MM.1S (cell line): ENCODE measurements around the gene TPRA1.

Experiments used
- DNase-seq: peaks from one replicate; pipeline ENCODE4 v3.0.0-alpha.2; 2015
- H2AFZ ChIP-seq: fragments of 300-600 bp; sonication (generic); 2 replicates; pipeline ENCODE4 v1.6.0; 2016; ENCODE audit warnings: antibody characterized with exemption, low read length
- H3F3A ChIP-seq: fragments of 300-600 bp; sonication (generic); 2 replicates; pipeline ENCODE4 v1.6.1; 2016; ENCODE audit warnings: mild to moderate bottlenecking, antibody characterized with exemption, low read length, moderate library complexity, mixed read lengths; ENCODE audit not compliant: insufficient read depth
- H3K27ac ChIP-seq: fragments of 300-600 bp; sonication (generic); 2 replicates; pipeline ENCODE4 v1.5.1; 2016; ENCODE audit warnings: mild to moderate bottlenecking, low read length
- H3K27me3 ChIP-seq: fragments of 300-600 bp; sonication (generic); replicated peaks from 2 replicates; pipeline ENCODE4 v1.6.0; 2016; ENCODE audit warnings: low read length; ENCODE audit not compliant: insufficient read depth
- H3K36me3 ChIP-seq: fragments of 300-600 bp; sonication (generic); replicated peaks from 2 replicates; pipeline ENCODE4 v1.6.1; 2016; ENCODE audit warnings: mild to moderate bottlenecking, low read length, mixed read lengths; ENCODE audit not compliant: insufficient read depth
- H3K4me1 ChIP-seq: fragments of 300-600 bp; sonication (generic); 2 replicates; pipeline ENCODE4 v1.6.1; 2016; ENCODE audit warnings: low read length, mixed read lengths
- H3K4me2 ChIP-seq: fragments of 300-600 bp; sonication (generic); 2 replicates; pipeline ENCODE4 v1.6.0; 2016; ENCODE audit warnings: low read depth, low read length
- H3K4me3 ChIP-seq: fragments of 300-600 bp; sonication (generic); 2 replicates; pipeline ENCODE4 v1.5.1; 2016; ENCODE audit warnings: low read length, mixed read lengths
- H3K79me2 ChIP-seq: fragments of 300-600 bp; sonication (generic); 2 replicates; pipeline ENCODE4 v1.6.1; 2016; ENCODE audit warnings: mixed run types, low read length, mixed read lengths
- H3K9ac ChIP-seq: fragments of 300-600 bp; sonication (generic); 2 replicates; pipeline ENCODE4 v1.6.1; 2016; ENCODE audit warnings: low read length, mixed read lengths
- H3K9me2 ChIP-seq: fragments of 300-600 bp; sonication (generic); replicated peaks from 2 replicates; pipeline ENCODE4 v1.6.1; 2016; ENCODE audit warnings: mild to moderate bottlenecking, low read length, mixed read lengths; ENCODE audit not compliant: insufficient read depth
- H3K9me3 ChIP-seq: fragments of 300-600 bp; sonication (generic); replicated peaks from 2 replicates; pipeline ENCODE4 v1.6.1; 2016; ENCODE audit warnings: mild to moderate bottlenecking, low read length, mixed read lengths; ENCODE audit not compliant: insufficient read depth
- H4K20me1 ChIP-seq: fragments of 300-600 bp; sonication (generic); 2 replicates; pipeline ENCODE4 v1.6.1; 2016; ENCODE audit warnings: mild to moderate bottlenecking, low read length, moderate library complexity, mixed read lengths; ENCODE audit not compliant: insufficient read depth
- EZH2 ChIP-seq: fragments of 300-600 bp; sonication (generic); optimal IDR thresholded peaks from 2 replicates; pipeline ENCODE3; 2017; ENCODE audit warnings: low read depth, mild to moderate bottlenecking, antibody characterized with exemption, low read length, mixed read lengths
- EZH2phosphoT487 ChIP-seq: fragments of 300-600 bp; sonication (generic); IDR thresholded peaks from 2 replicates; pipeline ENCODE4 v1.6.1; 2018; ENCODE audit warnings: antibody characterized with exemption, low read length
- TF ChIP-seq, protein P1 (sequence below): fragments of 300-600 bp; sonication (generic); IDR thresholded peaks from 2 replicates; pipeline ENCODE4 v1.5.1; 2016; ENCODE audit warnings: antibody characterized with exemption, low read length, mixed read lengths

TPRA1 gene

GRCh38 chr3:127543441-127543840 lies 47.1 kb downstream of the TPRA1 start:
- TF ChIP-seq EZH2phosphoT487 (no peak), EZH2 (no peak)
- TF ChIP-seq, protein P1, sequence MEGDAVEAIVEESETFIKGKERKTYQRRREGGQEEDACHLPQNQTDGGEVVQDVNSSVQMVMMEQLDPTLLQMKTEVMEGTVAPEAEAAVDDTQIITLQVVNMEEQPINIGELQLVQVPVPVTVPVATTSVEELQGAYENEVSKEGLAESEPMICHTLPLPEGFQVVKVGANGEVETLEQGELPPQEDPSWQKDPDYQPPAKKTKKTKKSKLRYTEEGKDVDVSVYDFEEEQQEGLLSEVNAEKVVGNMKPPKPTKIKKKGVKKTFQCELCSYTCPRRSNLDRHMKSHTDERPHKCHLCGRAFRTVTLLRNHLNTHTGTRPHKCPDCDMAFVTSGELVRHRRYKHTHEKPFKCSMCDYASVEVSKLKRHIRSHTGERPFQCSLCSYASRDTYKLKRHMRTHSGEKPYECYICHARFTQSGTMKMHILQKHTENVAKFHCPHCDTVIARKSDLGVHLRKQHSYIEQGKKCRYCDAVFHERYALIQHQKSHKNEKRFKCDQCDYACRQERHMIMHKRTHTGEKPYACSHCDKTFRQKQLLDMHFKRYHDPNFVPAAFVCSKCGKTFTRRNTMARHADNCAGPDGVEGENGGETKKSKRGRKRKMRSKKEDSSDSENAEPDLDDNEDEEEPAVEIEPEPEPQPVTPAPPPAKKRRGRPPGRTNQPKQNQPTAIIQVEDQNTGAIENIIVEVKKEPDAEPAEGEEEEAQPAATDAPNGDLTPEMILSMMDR, result no peak
- no peaks in the 10 kb centered on the region for H3K27me3 ChIP-seq

DNA sequence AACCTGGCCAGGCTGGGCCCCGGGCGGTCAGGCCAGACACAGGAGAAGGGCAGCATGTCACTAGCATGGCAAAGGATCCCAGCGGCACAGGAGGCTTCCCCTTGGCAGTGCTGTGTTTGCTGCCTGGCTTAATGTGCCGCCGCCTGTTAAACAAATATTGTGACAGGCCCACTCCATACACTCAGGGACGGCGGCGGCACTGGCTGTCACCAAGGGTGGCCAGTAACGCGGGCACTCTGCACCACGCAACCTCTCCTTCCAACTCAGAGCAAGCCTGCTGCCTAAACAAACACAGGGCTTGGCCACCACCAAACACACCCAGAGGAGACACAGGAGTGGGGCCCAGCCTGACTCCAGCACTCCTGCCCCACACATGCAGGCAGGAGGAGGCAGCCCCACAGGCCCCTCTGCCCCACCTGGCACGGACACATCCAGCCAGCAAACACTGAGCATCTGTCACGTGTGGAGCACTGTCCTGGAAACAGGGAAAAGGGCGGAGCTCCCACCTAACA lies 48.0 kb downstream of the TPRA1 start:
- no peak overlapping the region for H2AFZ ChIP-seq
- H3K9me2 ChIP-seq, result no peaks in the 10 kb centered on the region
- H3K9ac ChIP-seq, result no peak overlapping the region
- H3K4me1 ChIP-seq, result no peaks in the 10 kb centered on the region
- H3K4me3 ChIP-seq, result no peak overlapping the region
- no peaks in the 10 kb centered on the region for H3F3A ChIP-seq
- no peaks in the 10 kb centered on the region for H4K20me1 ChIP-seq
- H3K27me3 ChIP-seq, result no peaks in the 10 kb centered on the region
- H3K36me3 ChIP-seq, result no peaks in the 10 kb centered on the region
- TF ChIP-seq EZH2phosphoT487 (no peak), EZH2 (no peak)
- TF ChIP-seq, protein P1, result no peak
- no peak overlapping the region for H3K27ac ChIP-seq
- no peaks in the 10 kb centered on the region for H3K9me3 ChIP-seq
- no peak overlapping the region for H3K4me2 ChIP-seq
- H3K79me2 ChIP-seq, result no peaks in the 10 kb centered on the region
- no peak for DNase-seq

More at GRCh38 chr3:127543441-127543840, 47.1 kb downstream of the TPRA1 start:
- H3K4me2 ChIP-seq, result no peak overlapping the region
- no peak overlapping the region for H3K27ac ChIP-seq
- H3K36me3 ChIP-seq, result no peaks in the 10 kb centered on the region
- H3K79me2 ChIP-seq, result no peaks in the 10 kb centered on the region
- H3F3A ChIP-seq, result no peaks in the 10 kb centered on the region
- H3K9me3 ChIP-seq, result no peaks in the 10 kb centered on the region
- no peak overlapping the region for H3K9ac ChIP-seq
- DNase-seq, result no peak
- no peaks in the 10 kb centered on the region for H3K4me1 ChIP-seq
- no peaks in the 10 kb centered on the region for H3K9me2 ChIP-seq
- no peaks in the 10 kb centered on the region for H4K20me1 ChIP-seq
- H3K4me3 ChIP-seq, result no peak overlapping the region
- no peak overlapping the region for H2AFZ ChIP-seq

GRCh38 chr3:127541320-127541719 lies 49.2 kb downstream of the TPRA1 start:
- no peak overlapping the region for H3K27ac ChIP-seq
- H3F3A ChIP-seq, result no peaks in the 10 kb centered on the region
- H3K27me3 ChIP-seq, result no peaks in the 10 kb centered on the region
- H4K20me1 ChIP-seq, result no peaks in the 10 kb centered on the region
- H3K4me3 ChIP-seq, result no peak overlapping the region
- DNase-seq, result no peak
- TF ChIP-seq, protein P1, result no peak
- TF ChIP-seq EZH2, result no peak
- TF ChIP-seq EZH2phosphoT487, result no peak
- no peaks in the 10 kb centered on the region for H3K4me1 ChIP-seq
- no peak overlapping the region for H2AFZ ChIP-seq
- no peaks in the 10 kb centered on the region for H3K9me3 ChIP-seq
- no peaks in the 10 kb centered on the region for H3K9me2 ChIP-seq
- H3K9ac ChIP-seq, result no peak overlapping the region
- H3K4me2 ChIP-seq, result no peak overlapping the region
- no peaks in the 10 kb centered on the region for H3K36me3 ChIP-seq
- H3K79me2 ChIP-seq, result no peaks in the 10 kb centered on the region
